WTC11 (cell line): ENCODE data around the gene VAT1.

Experiments used
- CREM ChIP-seq: sonication (generic); formaldehyde crosslinking; IDR thresholded peaks from 2 replicates; pipeline ENCODE4 v1.8.1; 2022; ENCODE audit warnings: mild to moderate bottlenecking, missing genetic modification reagents, moderate library complexity
- GABPB1 ChIP-seq: sonication (generic); formaldehyde crosslinking; IDR thresholded peaks from 2 replicates; pipeline ENCODE4 v1.8.1; 2023; ENCODE audit warnings: mild to moderate bottlenecking, missing genetic modification reagents
- IRF2 ChIP-seq: sonication (generic); formaldehyde crosslinking; IDR thresholded peaks from 2 replicates; pipeline ENCODE4 v1.8.0; 2022; ENCODE audit warnings: low read depth, missing genetic modification reagents, borderline replicate concordance
- SMAD3 ChIP-seq: sonication (generic); formaldehyde crosslinking; IDR thresholded peaks from 2 replicates; pipeline ENCODE4 v1.8.0; 2022; ENCODE audit warnings: missing genetic modification reagents, mild to moderate bottlenecking, borderline replicate concordance
- ZNF263 ChIP-seq: sonication (generic); formaldehyde crosslinking; IDR thresholded peaks from 2 replicates; pipeline ENCODE4 v1.8.1; 2022; ENCODE audit warnings: low read depth, mild to moderate bottlenecking, moderate library complexity, missing genetic modification reagents
- TF ChIP-seq, protein P1 (sequence below): sonication (generic); formaldehyde crosslinking; IDR thresholded peaks from 2 replicates; pipeline ENCODE4 v1.8.1; 2023; ENCODE audit warnings: mild to moderate bottlenecking, missing genetic modification reagents
- TF ChIP-seq, protein P2 (sequence below): sonication (generic); formaldehyde crosslinking; IDR thresholded peaks from 2 replicates; pipeline ENCODE4 v1.8.1; 2023; ENCODE audit warnings: mild to moderate bottlenecking, moderate library complexity, missing genetic modification reagents
- TF ChIP-seq, protein P3 (sequence below): sonication (generic); formaldehyde crosslinking; IDR thresholded peaks from 2 replicates; pipeline ENCODE4 v1.8.0; 2022; ENCODE audit warnings: mild to moderate bottlenecking, missing genetic modification reagents
- TF ChIP-seq, protein P4 (sequence below): fragments of 200-600 bp; IDR thresholded peaks from 2 replicates; pipeline ENCODE4 v1.8.0; 2022; ENCODE audit warnings: antibody characterized with exemption
- TF ChIP-seq, protein P5 (sequence below): sonication (generic); formaldehyde crosslinking; IDR thresholded peaks from 2 replicates; pipeline ENCODE4 v1.8.0; 2022; ENCODE audit warnings: mild to moderate bottlenecking, missing genetic modification reagents

DNA sequence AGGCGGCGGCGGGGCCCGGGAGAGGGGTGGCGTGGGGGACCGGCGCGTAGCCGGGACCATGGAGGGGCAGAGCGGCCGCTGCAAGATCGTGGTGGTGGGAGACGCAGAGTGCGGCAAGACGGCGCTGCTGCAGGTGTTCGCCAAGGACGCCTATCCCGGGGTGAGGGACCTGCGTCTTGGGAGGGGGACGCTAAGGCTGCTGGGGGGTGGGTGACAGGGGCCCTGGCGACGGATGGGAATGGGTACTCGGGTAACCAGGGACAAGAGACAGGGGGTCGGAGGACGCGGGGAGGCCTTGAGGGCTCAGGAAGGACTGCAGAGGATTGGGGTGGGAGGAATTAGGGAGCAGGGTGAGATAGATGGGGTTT, 3.1 kb upstream of the VAT1 start:
- TF ChIP-seq SMAD3 (CRISPR knock-in tag) = no peak
- TF ChIP-seq, protein P1, sequence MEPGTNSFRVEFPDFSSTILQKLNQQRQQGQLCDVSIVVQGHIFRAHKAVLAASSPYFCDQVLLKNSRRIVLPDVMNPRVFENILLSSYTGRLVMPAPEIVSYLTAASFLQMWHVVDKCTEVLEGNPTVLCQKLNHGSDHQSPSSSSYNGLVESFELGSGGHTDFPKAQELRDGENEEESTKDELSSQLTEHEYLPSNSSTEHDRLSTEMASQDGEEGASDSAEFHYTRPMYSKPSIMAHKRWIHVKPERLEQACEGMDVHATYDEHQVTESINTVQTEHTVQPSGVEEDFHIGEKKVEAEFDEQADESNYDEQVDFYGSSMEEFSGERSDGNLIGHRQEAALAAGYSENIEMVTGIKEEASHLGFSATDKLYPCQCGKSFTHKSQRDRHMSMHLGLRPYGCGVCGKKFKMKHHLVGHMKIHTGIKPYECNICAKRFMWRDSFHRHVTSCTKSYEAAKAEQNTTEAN (CRISPR knock-in tag) = no peak
- TF ChIP-seq, protein P2, sequence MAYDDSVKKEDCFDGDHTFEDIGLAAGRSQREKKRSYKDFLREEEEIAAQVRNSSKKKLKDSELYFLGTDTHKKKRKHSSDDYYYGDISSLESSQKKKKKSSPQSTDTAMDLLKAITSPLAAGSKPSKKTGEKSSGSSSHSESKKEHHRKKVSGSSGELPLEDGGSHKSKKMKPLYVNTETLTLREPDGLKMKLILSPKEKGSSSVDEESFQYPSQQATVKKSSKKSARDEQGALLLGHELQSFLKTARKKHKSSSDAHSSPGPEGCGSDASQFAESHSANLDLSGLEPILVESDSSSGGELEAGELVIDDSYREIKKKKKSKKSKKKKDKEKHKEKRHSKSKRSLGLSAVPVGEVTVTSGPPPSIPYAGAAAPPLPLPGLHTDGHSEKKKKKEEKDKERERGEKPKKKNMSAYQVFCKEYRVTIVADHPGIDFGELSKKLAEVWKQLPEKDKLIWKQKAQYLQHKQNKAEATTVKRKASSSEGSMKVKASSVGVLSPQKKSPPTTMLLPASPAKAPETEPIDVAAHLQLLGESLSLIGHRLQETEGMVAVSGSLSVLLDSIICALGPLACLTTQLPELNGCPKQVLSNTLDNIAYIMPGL (CRISPR knock-in tag) = no peak
- TF ChIP-seq, protein P3, sequence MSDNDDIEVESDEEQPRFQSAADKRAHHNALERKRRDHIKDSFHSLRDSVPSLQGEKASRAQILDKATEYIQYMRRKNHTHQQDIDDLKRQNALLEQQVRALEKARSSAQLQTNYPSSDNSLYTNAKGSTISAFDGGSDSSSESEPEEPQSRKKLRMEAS (CRISPR knock-in tag) = no peak
- 0 out of 2 replicates have a peak, but pooled peaks have one; percentile 57 for TF ChIP-seq IRF2
- TF ChIP-seq, protein P4, sequence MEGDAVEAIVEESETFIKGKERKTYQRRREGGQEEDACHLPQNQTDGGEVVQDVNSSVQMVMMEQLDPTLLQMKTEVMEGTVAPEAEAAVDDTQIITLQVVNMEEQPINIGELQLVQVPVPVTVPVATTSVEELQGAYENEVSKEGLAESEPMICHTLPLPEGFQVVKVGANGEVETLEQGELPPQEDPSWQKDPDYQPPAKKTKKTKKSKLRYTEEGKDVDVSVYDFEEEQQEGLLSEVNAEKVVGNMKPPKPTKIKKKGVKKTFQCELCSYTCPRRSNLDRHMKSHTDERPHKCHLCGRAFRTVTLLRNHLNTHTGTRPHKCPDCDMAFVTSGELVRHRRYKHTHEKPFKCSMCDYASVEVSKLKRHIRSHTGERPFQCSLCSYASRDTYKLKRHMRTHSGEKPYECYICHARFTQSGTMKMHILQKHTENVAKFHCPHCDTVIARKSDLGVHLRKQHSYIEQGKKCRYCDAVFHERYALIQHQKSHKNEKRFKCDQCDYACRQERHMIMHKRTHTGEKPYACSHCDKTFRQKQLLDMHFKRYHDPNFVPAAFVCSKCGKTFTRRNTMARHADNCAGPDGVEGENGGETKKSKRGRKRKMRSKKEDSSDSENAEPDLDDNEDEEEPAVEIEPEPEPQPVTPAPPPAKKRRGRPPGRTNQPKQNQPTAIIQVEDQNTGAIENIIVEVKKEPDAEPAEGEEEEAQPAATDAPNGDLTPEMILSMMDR = no peak
- TF ChIP-seq, protein P5, sequence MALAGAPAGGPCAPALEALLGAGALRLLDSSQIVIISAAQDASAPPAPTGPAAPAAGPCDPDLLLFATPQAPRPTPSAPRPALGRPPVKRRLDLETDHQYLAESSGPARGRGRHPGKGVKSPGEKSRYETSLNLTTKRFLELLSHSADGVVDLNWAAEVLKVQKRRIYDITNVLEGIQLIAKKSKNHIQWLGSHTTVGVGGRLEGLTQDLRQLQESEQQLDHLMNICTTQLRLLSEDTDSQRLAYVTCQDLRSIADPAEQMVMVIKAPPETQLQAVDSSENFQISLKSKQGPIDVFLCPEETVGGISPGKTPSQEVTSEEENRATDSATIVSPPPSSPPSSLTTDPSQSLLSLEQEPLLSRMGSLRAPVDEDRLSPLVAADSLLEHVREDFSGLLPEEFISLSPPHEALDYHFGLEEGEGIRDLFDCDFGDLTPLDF (CRISPR knock-in tag) = no peak
- no peak for TF ChIP-seq GABPB1 (CRISPR knock-in tag)
- no peak for TF ChIP-seq ZNF263
- TF ChIP-seq CREM (CRISPR knock-in tag) = no peak
